Testis (tissue), 3 donors: ENCODE measurements around the gene PDXDC1. TPM values are rescaled to one million over a fixed set of nuclear protein-coding genes. Genes with fewer than 3 reads are reported as not detected.
"Not testable (repeated sequence)": the region's sequence is repeated elsewhere in the genome, so short reads cannot be mapped to it uniquely, and the experiment has no call there.

Experiments used
- DNase-seq: peaks from one replicate; pipeline ENCODE4 v3.0.0-alpha.2; 2019
- H3K27ac ChIP-seq, 2 donors: fragments of 200-600 bp; sonication (generic); one replicate each; pipeline ENCODE4 v1.5.1; 2019
- H3K27me3 ChIP-seq: fragments of 200-600 bp; sonication (generic); one replicate; pipeline ENCODE4 v1.5.1; 2019
- H3K36me3 ChIP-seq: fragments of 200-600 bp; sonication (generic); one replicate; pipeline ENCODE4 v1.5.1; 2017; ENCODE audit warnings: low read depth; ENCODE audit errors: missing control alignments
- H3K4me1 ChIP-seq: fragments of 200-600 bp; sonication (generic); one replicate; pipeline ENCODE4 v1.5.1; 2019
- H3K4me3 ChIP-seq, 2 donors: fragments of 200-600 bp; sonication (generic); one replicate each; pipeline ENCODE4 v1.5.1; 2017 to 2019
- H3K9me3 ChIP-seq: fragments of 200-600 bp; sonication (generic); one replicate; pipeline ENCODE4 v1.5.1; 2017
- CTCF ChIP-seq, 3 experiments: fragments of 450-650 bp in 2 of 3; fragments of 200-600 bp in 1 of 3; sonication (generic) in 1 of 3; IDR thresholded peaks; one replicate each; pipeline ENCODE4 v1.5.1; 2016 to 2019; ENCODE audit warnings: antibody characterized with exemption in 3 of 3, mild to moderate bottlenecking in 2 of 3, moderate library complexity in 1 of 3
- POLR2A ChIP-seq: fragments of 450-650 bp; IDR thresholded peaks from one replicate; pipeline ENCODE4 v1.6.1; 2017; ENCODE audit warnings: antibody characterized with exemption, mild to moderate bottlenecking, moderate library complexity
- WGBS, 2 donors: methylation state at CpG; one replicate each; pipeline ENCODE4 v1.1.5; 2018; 5-methylcytosine and 5-hydroxymethylcytosine counted together
- intact Hi-C: fragments of 100-400 bp; cut with DNase I; formaldehyde crosslinking; loops from one replicate; pipeline ENCODE4 v1.15.1; 2023; ENCODE audit warnings: low total_unique reads
- polyA plus RNA-seq: library from polyadenylated mRNA; stranded (reverse); fragments of 350-450 nt; fragmentation: Illumina TruSeq; extraction: RNeasy Lipid Tissue Mini Kit (QIAGEN cat#74804); gene quantifications from one replicate; pipeline ENCODE4 v1.2.3, GENCODE V29; 2014; ENCODE audit warnings: low read depth, low replicate concordance; ENCODE audit not compliant: insufficient read depth
- total RNA-seq, 2 donors: library from RNA; depleted of rRNA; stranded (reverse); fragments of >200 nt; gene quantifications; one replicate each; pipeline ENCODE4 v1.2.3, GENCODE V29; 2016

PDXDC1 gene
- total and polyA plus RNA-seq, 3 donors from 2014 or later: 171 to 257 (median 247) TPM

GRCh38 chr16:14963281-14964173 is 11.3 kb upstream of the PDXDC1 start:
- Histone ChIP-seq H3K9me3 (no peaks in the 10 kb centered on the region), H3K27me3 (no peaks in the 10 kb centered on the region), H3K36me3 (no peaks in the 10 kb centered on the region), H3K4me3 (no peak overlapping the region), H3K4me1 (no peaks in the 10 kb centered on the region), H3K27ac (no peak overlapping the region)
- TF ChIP-seq CTCF (IDR thresholded peaks at IDR 0.05) (no peak), POLR2A (no peak)
- intact Hi-C loops: no loop called here
- WGBS, 2 donors: 76 to 78% methylated on average over 8 of the region's 8 CpGs
- no peak for DNase-seq

- Histone ChIP-seq H3K4me1 (no peaks in the 10 kb centered on the region), H3K4me3 (no peak overlapping the region), H3K9me3 (no peaks in the 10 kb centered on the region), H3K27me3 (no peaks in the 10 kb centered on the region), H3K27ac (no peak overlapping the region), H3K36me3 (no peaks in the 10 kb centered on the region)
- no peak for DNase-seq
- intact Hi-C loops: no loop called here
- 92 to 93% methylated on average over 17 of the region's 17 CpGs for WGBS, 2 donors
- TF ChIP-seq POLR2A (no peak), CTCF (IDR thresholded peaks at IDR 0.05) (no peak)
Observed at GRCh38 chr16:14965328-14965727, 9.5 kb upstream of the PDXDC1 start.

GRCh38 chr16:14969795-14970194 is 5.0 kb upstream of the PDXDC1 start:
- DNase-seq, H3K27me3 ChIP-seq, H3K27ac ChIP-seq, intact Hi-C loops, H3K4me3 ChIP-seq, H3K9me3 ChIP-seq, H3K4me1 ChIP-seq, H3K36me3 ChIP-seq: not testable (repeated sequence)
- WGBS, 2 donors: 92 to 96% methylated on average over 3 of the region's 3 CpGs

- WGBS, 2 donors: 69 to 85% methylated on average over 12 of the region's 12 CpGs
- H3K4me1 ChIP-seq, H3K27ac ChIP-seq, DNase-seq, intact Hi-C loops, H3K4me3 ChIP-seq, H3K9me3 ChIP-seq, H3K27me3 ChIP-seq, H3K36me3 ChIP-seq: not testable (repeated sequence)
Observed at GRCh38 chr16:14971621-14972228, 3.1 kb upstream of the PDXDC1 start.

- H3K9me3 ChIP-seq, H3K27me3 ChIP-seq, intact Hi-C loops, H3K36me3 ChIP-seq, DNase-seq: not testable (repeated sequence)
- Histone ChIP-seq H3K27ac (peak overlapping the region; percentile 90 to 98), H3K4me1 (peaks cover 11% of the 10 kb centered on the region), H3K4me3 (peak overlapping the region; percentile 87 to 96)
- WGBS, 2 donors: 36 to 51% methylated on average over 14 of the region's 14 CpGs
Observed at GRCh38 chr16:14973785-14974322, 972 bp upstream of the PDXDC1 start.

GRCh38 chr16:14974331-14974655 is 533 bp upstream of the PDXDC1 start:
- H3K36me3 ChIP-seq, H3K9me3 ChIP-seq, H3K27me3 ChIP-seq, DNase-seq, intact Hi-C loops: not testable (repeated sequence)
- H3K4me1 ChIP-seq: peaks cover 11% of the 10 kb centered on the region
- peak overlapping the region; percentile 90 to 98 for H3K27ac ChIP-seq
- 5 to 6% methylated on average over 7 of the region's 7 CpGs for WGBS, 2 donors
- H3K4me3 ChIP-seq: peak overlapping the region; percentile 87 to 96
